ENCODE measurements around the gene SLC16A4.

SLC16A4 gene

GRCh38 chr1:110337704-110338308 is 53.0 kb downstream of the SLC16A4 start:
- no peak for DNase-seq (ENCODE audit: low read depth, low spot score)
- H3K27ac ChIP-seq = peak overlapping the region; percentile 95

GRCh38 chr1:110336300-110337039 is 54.4 kb downstream of the SLC16A4 start:
- no peak overlapping the region for H3K27ac ChIP-seq
- DNase-seq (ENCODE audit: low read depth, low spot score) = no peak

GRCh38 chr1:110335265-110335664 is 55.6 kb downstream of the SLC16A4 start:
- no peak for DNase-seq (ENCODE audit: low read depth, low spot score)
- H3K27ac ChIP-seq = no peak overlapping the region

GRCh38 chr1:110328700-110329099 is 62.1 kb downstream of the SLC16A4 start:
- no peak overlapping the region for H3K27ac ChIP-seq
- DNase-seq (ENCODE audit: low read depth, low spot score) = no peak

- DNase-seq (ENCODE audit: low read depth, low spot score) = no peak
- no peak overlapping the region for H3K27ac ChIP-seq
Measured at GRCh38 chr1:110328274-110328673, 62.6 kb downstream of the SLC16A4 start.

GRCh38 chr1:110326826-110327225 is 64.0 kb downstream of the SLC16A4 start:
- no peak for DNase-seq (ENCODE audit: low read depth, low spot score)
- H3K27ac ChIP-seq = no peak overlapping the region

- no peak overlapping the region for H3K27ac ChIP-seq
- DNase-seq (ENCODE audit: low read depth, low spot score) = no peak
Measured at GRCh38 chr1:110324667-110325066, 66.2 kb downstream of the SLC16A4 start.

GRCh38 chr1:110321846-110322245 is 69.0 kb downstream of the SLC16A4 start:
- no peak for DNase-seq (ENCODE audit: low read depth, low spot score)

GRCh38 chr1:110321045-110321444 is 69.8 kb downstream of the SLC16A4 start:
- H3K27ac ChIP-seq = no peak overlapping the region
- DNase-seq (ENCODE audit: low read depth, low spot score) = no peak

More at GRCh38 chr1:110321846-110322245, 69.0 kb downstream of the SLC16A4 start:
- no peak overlapping the region for H3K27ac ChIP-seq

- no peak overlapping the region for H3K27ac ChIP-seq
- no peak for DNase-seq (ENCODE audit: low read depth, low spot score)
Measured at GRCh38 chr1:110320168-110320518, 70.7 kb downstream of the SLC16A4 start.

GRCh38 chr1:110319332-110320167 is 71.3 kb downstream of the SLC16A4 start:
- no peak overlapping the region for H3K27ac ChIP-seq
- no peak for DNase-seq (ENCODE audit: low read depth, low spot score)

GRCh38 chr1:110318046-110318445 is 72.8 kb downstream of the SLC16A4 start:
- H3K27ac ChIP-seq = no peak overlapping the region
- no peak for DNase-seq (ENCODE audit: low read depth, low spot score)

- H3K27ac ChIP-seq = no peak overlapping the region
- no peak for DNase-seq (ENCODE audit: low read depth, low spot score)
Measured at GRCh38 chr1:110316735-110317134, 74.1 kb downstream of the SLC16A4 start.

All from epithelial cell of prostate (primary cell).